ENCODE data around the gene GARNL3.

- TF ChIP-seq CTCF (IDR thresholded peaks at IDR 0.05; ENCODE audit: extremely low read depth in 1 of 2, insufficient read depth in 1 of 2, low read depth in 1 of 2, low read length in 2 of 2) (no peak), MAX (IDR thresholded peaks at IDR 0.05; ENCODE audit: insufficient read depth, insufficient read length) (no peak), POLR2A (IDR thresholded peaks at IDR 0.05; ENCODE audit: low read depth, low read length) (no peak), POLR2AphosphoS5 (IDR thresholded peaks at IDR 0.05; ENCODE audit: insufficient read depth, low read depth, low read length) (no peak), MYC (IDR thresholded peaks at IDR 0.05; ENCODE audit: low read depth, low read length) (no peak), JUN (IDR thresholded peaks at IDR 0.05; ENCODE audit: borderline replicate concordance, insufficient read depth, insufficient read length, low read depth) (no peak)
Observed at GRCh38 chr9:127438394-127438793, 173.8 kb downstream of the GARNL3 start.
